NAMALWA (cell line): Measurements from ENCODE around the gene NEDD4L.

Source experiments
- DNase-seq: peaks from one replicate; pipeline ENCODE4 v3.0.0-alpha.2; 2015; ENCODE audit warnings: low spot score

The NEDD4L gene

GRCh38 chr18:58181988-58182387, 138.0 kb downstream of the NEDD4L start:
- DNase-seq: no peak

- DNase-seq: no peak
Observed at GRCh38 chr18:58183226-58183625, 139.2 kb downstream of the NEDD4L start.

- DNase-seq: no peak
Observed at GRCh38 chr18:58186258-58186948, 142.4 kb downstream of the NEDD4L start.

- no peak for DNase-seq
Observed at GRCh38 chr18:58187674-58188073, 143.6 kb downstream of the NEDD4L start.

- DNase-seq: no peak
Observed at GRCh38 chr18:58188996-58189395, 145.0 kb downstream of the NEDD4L start.

GRCh38 chr18:58190842-58191530, 147.0 kb downstream of the NEDD4L start:
- no peak for DNase-seq

GRCh38 chr18:58191626-58192025, 147.6 kb downstream of the NEDD4L start:
- no peak for DNase-seq

GRCh38 chr18:58192519-58192918, 148.5 kb downstream of the NEDD4L start:
- DNase-seq: no peak

GRCh38 chr18:58194028-58194427, 150.0 kb downstream of the NEDD4L start:
- DNase-seq: no peak

- DNase-seq: no peak
Observed at GRCh38 chr18:58195278-58195765, 151.3 kb downstream of the NEDD4L start.

GRCh38 chr18:58196164-58196563, 152.1 kb downstream of the NEDD4L start:
- DNase-seq: no peak

GRCh38 chr18:58196881-58197872, 153.2 kb downstream of the NEDD4L start:
- no peak for DNase-seq

GRCh38 chr18:58201268-58201667, 157.2 kb downstream of the NEDD4L start:
- DNase-seq: no peak

GRCh38 chr18:58201733-58202730, 158.0 kb downstream of the NEDD4L start:
- no peak for DNase-seq

GRCh38 chr18:58204776-58205442, 160.9 kb downstream of the NEDD4L start:
- no peak for DNase-seq

- no peak for DNase-seq
Observed at GRCh38 chr18:58205443-58206160, 161.6 kb downstream of the NEDD4L start.

GRCh38 chr18:58207520-58208152, 163.6 kb downstream of the NEDD4L start:
- DNase-seq: no peak

- DNase-seq: peak; percentile 45
Observed at GRCh38 chr18:58208207-58208932, 164.3 kb downstream of the NEDD4L start.

- no peak for DNase-seq
Observed at GRCh38 chr18:58209326-58209725, 165.3 kb downstream of the NEDD4L start.
